GM18505 (cell line): ENCODE measurements around the gene SIX3.

Source experiments
- ATAC-seq: cut with Tn5 transposase; IDR thresholded peaks from one replicate; pipeline ENCODE4 v1.9.1; 2021; ENCODE audit not compliant: unreplicated experiment
- POLR2A ChIP-seq: IDR thresholded peaks from 4 replicates; pipeline ENCODE4 v1.6.1; 2011; ENCODE audit warnings: borderline replicate concordance; ENCODE audit not compliant: insufficient read depth, insufficient read length; ENCODE audit errors: extremely low read depth

The SIX3 gene

DNA sequence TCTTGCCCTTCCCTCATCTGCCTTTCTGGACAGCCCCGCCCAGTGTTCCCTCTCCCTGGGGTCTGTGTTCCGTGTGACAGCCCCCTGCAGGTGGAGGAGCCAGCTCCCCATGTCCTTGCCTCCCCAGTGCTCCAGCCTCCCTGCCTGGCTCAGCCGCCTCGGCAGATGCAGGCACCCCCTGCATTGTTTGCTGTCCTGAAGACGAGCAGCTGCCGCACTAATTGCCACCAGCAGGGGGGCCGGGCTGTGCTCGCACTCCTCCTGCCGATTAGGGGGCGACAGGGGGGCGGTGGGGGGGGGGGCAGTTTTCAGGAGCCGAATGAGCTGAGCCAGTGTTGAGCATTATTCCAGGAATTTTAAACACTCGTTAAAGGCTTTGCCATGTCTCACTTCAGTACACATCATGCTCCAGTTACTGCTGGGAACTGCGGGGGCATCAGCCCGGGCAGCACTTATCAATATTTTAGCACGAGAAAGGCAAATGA, 23.3 kb downstream of the SIX3 start:
- TF ChIP-seq POLR2A, result no peak
- no peak for ATAC-seq

DNA sequence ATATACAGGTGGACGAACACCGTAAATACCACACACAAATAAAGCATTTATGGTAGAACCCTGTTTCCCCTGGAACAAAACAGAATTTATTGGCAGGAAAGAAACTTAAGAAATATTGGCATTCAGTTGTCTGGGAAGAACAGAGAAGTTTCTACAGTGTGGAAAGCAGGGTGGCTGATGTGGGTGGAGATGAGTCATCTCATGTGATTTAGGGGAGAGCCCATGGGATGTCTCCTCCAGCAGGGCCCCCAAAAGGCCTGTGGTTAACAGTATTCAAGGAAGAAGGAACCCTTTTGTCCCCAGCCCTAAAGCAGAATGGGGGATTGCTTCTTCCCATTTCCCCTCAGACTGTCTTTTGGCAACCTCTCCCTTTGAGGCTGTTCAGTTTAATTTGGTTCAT, 24.2 kb downstream of the SIX3 start:
- ATAC-seq, result no peak
- no peak for TF ChIP-seq POLR2A

DNA sequence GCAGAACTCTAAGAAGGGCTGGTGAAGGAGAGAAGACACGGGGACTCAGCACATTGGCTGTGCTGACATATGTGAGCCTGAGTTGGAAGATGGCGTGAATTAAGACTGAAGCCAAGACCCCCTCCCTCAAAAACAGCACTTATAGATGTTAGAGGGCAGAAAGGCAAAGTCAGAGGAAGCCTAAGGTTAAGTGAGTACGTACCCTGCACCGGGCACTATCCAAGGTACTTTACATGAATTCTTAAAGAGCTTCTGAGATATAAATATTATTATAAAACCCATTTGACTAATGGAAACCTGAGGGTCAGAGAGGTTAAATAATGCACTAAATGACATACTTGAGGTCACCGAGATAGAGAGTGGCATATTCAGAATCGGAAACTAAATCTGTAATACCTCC, 25.6 kb downstream of the SIX3 start:
- ATAC-seq, result no peak

DNA sequence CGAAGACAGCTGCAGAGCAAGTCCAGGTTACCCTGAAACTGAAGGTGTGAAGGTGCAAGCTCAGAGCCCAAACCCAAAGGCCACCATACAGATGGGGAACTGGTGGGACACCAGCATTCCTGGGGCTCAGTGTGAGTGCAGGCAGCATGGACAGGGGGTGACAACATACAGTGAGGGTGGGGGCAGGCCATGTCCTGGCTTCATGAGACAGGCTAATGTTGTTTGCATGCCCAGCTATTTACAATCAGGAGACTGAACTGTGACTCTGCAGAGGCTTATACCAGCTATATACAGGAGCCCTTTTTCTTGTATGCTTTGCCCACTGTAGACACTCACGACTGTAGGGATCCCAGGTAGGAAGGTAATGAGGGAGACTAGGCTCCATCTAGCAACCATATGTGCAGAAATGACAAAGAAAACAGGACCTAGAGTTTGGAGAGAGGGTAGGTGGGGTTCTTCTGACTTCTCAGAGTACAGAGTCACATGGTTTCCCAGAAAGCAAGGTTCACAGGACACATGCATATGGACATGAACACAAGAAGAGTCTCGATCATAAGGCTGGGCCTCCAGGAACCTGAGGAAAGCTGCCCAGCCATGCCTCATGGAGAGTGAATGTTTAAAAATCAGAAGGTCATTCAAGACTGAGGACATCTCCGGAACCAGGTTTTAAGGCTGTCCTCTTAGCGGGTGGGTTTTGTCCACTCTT, 26.4 kb downstream of the SIX3 start:
- TF ChIP-seq POLR2A, result no peak
- no peak for ATAC-seq

More for the DNA sequence above, 25.6 kb downstream of the SIX3 start:
- no peak for TF ChIP-seq POLR2A

DNA sequence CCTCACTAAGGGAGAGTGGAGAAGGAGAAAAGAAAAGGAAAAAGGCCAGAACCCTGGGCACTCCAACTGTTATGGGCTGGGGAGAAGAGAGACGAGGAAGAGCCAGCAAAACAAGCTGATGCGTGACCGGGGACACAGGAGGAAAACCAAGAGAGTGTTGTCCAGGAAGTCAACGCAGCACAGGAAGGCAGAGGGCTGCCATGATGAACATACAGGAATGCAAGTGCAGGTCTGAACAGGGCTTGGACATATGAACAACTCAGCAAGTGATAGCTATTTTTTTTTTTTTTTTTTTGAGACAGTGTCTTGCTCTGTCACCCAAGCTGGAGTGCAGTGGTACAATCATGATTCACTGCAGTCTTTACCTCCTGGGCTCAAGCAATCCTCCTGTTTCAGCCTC, 28.4 kb downstream of the SIX3 start:
- ATAC-seq, result no peak
- no peak for TF ChIP-seq POLR2A

DNA sequence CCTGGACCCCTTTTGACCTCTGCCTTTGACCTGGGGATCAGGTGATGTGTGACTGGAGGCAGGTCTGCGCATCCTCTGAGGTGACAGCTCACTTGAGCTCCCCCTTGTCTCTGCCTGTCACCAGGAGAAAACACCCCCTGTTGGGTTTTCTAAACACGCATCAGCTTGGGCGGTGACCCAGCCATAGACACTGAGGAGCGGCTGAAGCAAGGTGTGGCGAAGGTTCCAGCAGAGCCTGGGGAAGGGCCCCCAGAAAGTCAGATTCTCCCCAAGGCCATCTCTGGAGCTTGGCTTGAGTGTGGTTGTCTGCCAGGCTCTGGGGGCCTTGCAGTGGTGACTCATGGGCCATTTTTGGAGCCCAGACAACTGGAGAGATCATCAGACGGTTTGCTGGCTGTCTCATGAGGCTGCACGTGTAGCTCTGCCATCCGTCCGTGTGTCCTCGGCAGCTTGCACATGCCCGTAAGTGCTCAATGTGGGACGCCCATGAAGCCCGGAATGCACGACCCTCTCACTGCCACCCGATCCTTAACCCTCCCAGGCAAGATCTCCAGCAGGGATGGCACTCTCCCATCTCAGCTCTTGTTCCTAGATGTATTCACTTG, 29.4 kb downstream of the SIX3 start:
- no peak for ATAC-seq
- TF ChIP-seq POLR2A, result no peak

DNA sequence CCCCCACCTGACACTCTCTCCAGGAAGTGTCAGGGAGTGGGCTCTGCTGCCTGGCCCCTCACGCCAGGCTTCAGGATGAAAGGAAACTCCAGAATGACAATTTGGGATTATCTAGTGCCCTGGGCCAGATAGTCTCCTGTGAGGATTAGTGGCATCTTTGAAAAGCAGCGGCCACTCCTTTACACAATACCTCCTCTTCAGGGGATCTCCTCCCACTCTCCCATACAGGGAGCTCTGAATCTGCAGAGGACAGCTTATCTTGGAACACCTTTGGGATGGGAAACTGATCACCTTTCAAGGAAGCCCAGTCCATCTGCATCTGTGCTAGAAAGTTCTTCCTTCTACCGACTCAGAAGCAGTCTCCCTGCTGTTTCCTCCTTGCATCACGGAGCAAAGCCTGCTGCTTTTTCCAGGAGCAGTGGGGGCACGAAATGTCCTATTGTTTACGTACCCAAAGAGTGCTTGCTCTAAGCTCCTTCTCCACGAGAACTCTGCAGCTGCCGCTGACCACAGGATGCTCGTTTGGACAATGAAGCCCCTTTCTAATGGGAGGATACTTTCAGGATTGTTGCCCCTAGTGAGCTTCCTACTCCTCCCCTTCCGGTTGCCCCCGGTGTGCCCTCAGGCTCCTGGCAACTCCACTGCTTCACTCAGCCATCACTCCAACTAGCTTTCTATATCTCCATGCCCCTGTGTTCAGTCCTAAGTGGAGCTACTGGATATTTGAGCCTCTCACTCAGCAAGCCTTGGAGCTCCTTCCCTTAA, 31.5 kb downstream of the SIX3 start:
- ATAC-seq, result no peak
- TF ChIP-seq POLR2A, result no peak

DNA sequence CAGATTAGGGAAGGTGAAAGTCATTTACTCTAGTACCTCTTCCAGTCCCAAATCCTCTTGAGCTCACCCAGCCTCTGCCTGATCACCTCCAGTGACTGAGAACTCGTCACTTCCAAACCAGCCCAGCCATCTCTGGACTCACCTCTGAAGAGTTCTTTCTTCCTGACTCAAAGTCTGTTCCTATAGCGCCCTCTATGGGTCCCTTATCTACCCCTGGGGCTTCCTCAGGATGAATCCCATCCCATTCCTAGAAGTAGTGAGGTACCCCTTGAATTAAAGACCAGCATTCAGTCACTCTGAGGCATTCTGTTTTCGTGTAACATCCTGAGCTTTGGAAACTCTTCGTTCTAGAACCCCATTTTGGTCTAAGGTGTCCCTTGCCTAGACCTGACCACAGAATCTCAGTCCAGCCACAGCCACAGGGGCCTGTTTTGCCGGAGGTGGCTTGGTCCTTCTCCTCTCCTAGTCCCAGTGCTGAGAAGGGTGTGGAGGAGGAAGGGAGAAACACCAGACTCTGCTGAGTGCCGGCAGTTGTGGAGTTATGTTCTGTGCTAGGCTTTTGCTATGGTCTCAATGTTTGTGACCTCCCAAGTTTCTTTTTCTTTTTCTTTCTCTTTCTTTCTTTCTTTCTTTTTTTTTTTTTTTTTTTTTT, 32.7 kb downstream of the SIX3 start:
- no peak for ATAC-seq
- no peak for TF ChIP-seq POLR2A

DNA sequence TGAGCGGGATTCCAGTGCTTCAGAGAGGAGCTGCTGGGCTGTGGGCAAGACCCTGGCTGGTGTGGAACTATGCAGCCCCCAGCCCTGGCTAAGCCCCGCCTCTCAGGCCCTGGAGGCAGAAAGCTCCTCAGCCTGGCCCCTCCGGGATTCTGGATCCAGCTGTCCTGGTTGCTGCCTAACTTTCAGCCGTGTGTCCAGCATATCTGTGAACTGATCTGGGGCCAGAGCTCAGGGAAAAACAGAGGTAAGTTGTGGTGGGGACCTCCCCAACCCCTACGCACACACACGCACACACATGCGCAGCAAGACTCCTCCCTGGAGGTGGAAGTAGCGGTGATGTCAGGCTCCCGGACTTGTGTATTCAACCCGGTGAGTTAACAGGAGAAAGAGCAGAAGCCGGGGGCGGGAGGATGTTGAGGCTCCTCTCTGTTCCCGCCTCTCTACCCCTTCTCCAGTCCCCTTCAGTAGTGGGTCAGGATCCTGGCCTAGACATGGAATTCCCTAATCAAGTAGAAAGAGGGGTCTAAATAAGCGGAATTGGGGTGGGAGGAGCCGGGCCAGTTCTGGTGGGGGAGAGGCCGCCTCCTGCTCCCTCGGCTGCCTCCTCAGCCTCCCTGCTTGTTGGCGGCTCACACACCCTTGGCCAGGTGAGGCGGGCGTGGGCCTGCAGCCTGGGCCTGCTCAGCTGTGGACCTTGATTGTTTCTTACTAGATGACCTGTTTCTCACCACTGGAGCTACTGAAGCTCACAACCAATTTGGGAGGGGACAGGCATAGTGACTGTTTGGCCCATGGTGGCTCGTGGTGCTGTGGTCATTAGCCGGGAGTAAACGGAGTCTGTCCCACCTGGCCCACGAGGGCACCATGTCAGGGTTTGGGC, 34.3 kb downstream of the SIX3 start:
- no peak for TF ChIP-seq POLR2A
- no peak for ATAC-seq

DNA sequence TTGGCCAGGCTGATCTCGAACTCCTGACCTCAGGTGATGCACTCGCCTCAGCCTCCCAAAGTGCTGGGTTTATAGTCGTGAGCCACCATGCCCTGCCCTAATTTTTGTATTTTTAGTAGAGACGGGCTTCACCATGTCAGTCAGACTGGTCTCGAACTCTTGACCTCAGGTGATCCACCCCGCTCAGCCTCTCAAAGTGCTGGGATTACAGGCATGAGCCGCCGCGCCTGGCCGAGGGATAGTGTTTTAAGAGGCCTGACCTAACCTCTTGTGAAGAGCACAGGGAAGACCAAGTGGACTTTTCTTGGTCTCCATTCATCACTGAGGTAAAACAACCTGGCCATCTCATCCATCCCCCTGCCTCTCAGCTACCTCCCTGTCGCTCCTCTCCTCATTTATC, 38.1 kb downstream of the SIX3 start:
- ATAC-seq, result no peak
- TF ChIP-seq POLR2A, result no peak

DNA sequence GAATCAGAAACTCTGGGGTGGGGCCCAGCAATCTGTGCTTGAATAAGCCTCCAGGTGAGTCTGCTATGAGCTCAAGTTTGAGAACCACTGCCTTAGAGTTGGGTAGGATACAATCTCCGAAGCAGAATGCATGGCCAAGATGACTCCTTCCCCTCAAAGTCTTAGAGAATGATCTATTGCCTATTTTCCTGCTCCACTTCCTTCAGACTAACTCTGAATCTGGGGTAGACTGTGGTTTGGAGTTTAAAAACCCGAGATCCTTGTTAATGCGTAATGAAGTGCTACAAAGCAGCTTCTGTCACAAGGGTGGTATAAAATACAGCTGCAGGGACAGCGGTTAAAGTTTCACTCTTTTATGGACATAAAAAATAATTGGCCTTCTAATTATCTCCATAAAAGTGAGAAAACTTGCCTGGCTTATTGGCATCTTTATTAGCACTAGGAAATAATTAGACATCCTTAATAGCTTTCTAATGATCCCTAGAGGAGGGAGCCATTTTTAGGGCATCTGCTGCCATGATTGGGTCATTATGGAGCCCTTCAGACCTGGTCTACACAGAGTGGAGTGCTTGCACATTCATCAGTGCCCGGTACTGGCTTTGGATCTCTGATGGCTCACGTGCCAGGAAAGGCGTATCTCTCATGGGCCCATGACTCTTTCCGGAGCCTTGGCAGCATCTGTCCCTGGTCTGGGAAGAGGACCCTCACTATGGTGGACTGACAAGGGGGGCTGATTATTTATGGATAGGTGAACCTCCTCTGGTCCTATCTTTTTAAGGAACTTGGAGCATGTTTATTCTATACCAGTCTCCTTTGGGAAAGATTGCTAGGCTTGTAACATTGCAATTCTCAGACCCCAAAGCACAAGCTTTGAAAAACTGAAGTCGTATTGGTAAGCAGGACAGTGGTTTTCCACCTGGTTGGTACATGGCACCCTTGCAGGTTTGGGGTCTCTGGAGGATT, 39.5 kb downstream of the SIX3 start:
- ATAC-seq, result no peak

More for the DNA sequence above, 39.5 kb downstream of the SIX3 start:
- no peak for TF ChIP-seq POLR2A
